ENCODE data around the gene AWAT2.

DNA sequence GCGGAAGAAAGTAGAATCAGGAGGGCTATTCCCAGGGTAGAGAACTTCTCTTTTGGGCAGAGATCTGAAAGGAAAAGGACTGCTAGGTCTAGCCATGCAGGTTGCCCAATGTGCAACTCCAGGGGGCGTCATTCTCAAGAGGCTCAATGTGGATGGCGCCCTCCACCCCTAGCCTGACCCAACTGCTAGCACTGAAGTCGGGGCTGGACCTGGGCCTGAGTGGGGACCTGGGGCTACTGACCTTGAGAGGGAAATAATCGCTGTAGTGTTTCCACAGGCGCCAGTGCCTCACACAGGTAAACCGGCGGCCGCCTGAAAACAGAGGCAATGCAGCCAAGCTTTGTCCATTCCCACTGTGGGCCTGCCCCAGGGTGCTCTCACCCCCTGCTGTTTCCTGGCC lies 6.1 kb downstream of the AWAT2 start:
- TF ChIP-seq CTCF (IDR thresholded peaks at IDR 0.05) (no peak), POLR2A (IDR thresholded peaks at IDR 0.05) (no peak)

Measured in thyroid gland (tissue), 4 donors.